Peyer's patch (tissue), 4 donors: ENCODE data around the gene TFCP2L1.

ENCODE experiments used
- POLR2A ChIP-seq, 2 donors: fragments of 450-650 bp; IDR thresholded peaks; one replicate each; pipeline ENCODE4 v1.5.1; 2017; ENCODE audit warnings: antibody characterized with exemption in 2 of 2, mild to moderate bottlenecking in 2 of 2, moderate library complexity in 2 of 2
- TF ChIP-seq, protein P1 (sequence below), 6 experiments: fragments of 450-650 bp in 4 of 6; fragments of 200-600 bp in 2 of 6; sonication (generic) in 1 of 6; IDR thresholded peaks; one replicate each; pipeline ENCODE4 v1.5.1; 2017 to 2019; ENCODE audit warnings: antibody characterized with exemption in 6 of 6, mild to moderate bottlenecking in 3 of 6, moderate library complexity in 1 of 6

GRCh38 chr2:121246704-121247255, 38.2 kb downstream of the TFCP2L1 start:
- TF ChIP-seq, protein P1, sequence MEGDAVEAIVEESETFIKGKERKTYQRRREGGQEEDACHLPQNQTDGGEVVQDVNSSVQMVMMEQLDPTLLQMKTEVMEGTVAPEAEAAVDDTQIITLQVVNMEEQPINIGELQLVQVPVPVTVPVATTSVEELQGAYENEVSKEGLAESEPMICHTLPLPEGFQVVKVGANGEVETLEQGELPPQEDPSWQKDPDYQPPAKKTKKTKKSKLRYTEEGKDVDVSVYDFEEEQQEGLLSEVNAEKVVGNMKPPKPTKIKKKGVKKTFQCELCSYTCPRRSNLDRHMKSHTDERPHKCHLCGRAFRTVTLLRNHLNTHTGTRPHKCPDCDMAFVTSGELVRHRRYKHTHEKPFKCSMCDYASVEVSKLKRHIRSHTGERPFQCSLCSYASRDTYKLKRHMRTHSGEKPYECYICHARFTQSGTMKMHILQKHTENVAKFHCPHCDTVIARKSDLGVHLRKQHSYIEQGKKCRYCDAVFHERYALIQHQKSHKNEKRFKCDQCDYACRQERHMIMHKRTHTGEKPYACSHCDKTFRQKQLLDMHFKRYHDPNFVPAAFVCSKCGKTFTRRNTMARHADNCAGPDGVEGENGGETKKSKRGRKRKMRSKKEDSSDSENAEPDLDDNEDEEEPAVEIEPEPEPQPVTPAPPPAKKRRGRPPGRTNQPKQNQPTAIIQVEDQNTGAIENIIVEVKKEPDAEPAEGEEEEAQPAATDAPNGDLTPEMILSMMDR (IDR thresholded peaks at IDR 0.05): no peak
- TF ChIP-seq POLR2A (IDR thresholded peaks at IDR 0.05): no peak
